K562 (cell line): ENCODE data around the gene NFKBIB. TPM values are rescaled to one million over a fixed set of nuclear protein-coding genes. Genes with fewer than 3 reads are reported as not detected.

Experiments
- ATAC-seq: fragments of 200-7000 bp; cut with Tn5 transposase; 3 replicates; pipeline ENCODE4 v1.9.1; 2020; ENCODE audit warnings: moderate library complexity
- BruUV-seq: library from RNA; stranded (reverse); fragments of 400-500 nt; replicated peaks from 2 replicates; lab custom pipeline; 2021; lab: Mats Ljungman, UMichigan
- CTCF ChIA-PET: fragments of 300-600 bp; formaldehyde crosslinking; extraction: SDS; loops from one replicate; lab custom pipeline; 2021; ENCODE audit warnings: low intra/inter-chr PET ratio; lab: Yijun Ruan, JAX
- POLR2A ChIA-PET: fragments of 300-600, 350-650 bp; sonication (Branson Sonifier 250); formaldehyde crosslinking; extraction: SDS; loops from one replicate; lab custom pipeline; 2021; ENCODE audit warnings: antibody characterized with exemption, inconsistent platforms; lab: Yijun Ruan, JAX
- DNase-seq, 4 experiments: peaks; one replicate each; pipeline versions ENCODE4 v3.0.0 to v3.0.0-alpha.2; 2011 to 2018; ENCODE audit warnings: low spot score in 3 of 4, mixed read lengths in 3 of 4; ENCODE audit errors: extremely low read depth in 1 of 4
- FAIRE-seq: peaks from 2 replicates; lab custom pipeline; 2011; peaks lifted over from hg19 to GRCh38; lab: Jason Lieb, UNC
- H2AFZ ChIP-seq: 2 replicates; pipeline ENCODE4 v1.6.0; 2011; ENCODE audit warnings: low read depth, low read length, control low read depth, inconsistent platforms
- H3K27ac ChIP-seq: fragments of 200-600 bp; 3 replicates; pipeline ENCODE4 v1.8.0; 2011; ENCODE audit warnings: low read depth, mild to moderate bottlenecking, control low read depth, inconsistent platforms, low read length, moderate library complexity, mixed read lengths; ENCODE audit errors: extremely low read depth
- H3K27me3 ChIP-seq, 2 experiments: fragments of 300-600 bp in 1 of 2; 2 replicates in 1 of 2; 3 replicates in 1 of 2; pipeline versions ENCODE4 v1.6.0 to v1.8.0; 2011; ENCODE audit warnings: inconsistent platforms in 2 of 2, low read length in 2 of 2, mild to moderate bottlenecking in 1 of 2, mixed read lengths in 1 of 2, moderate library complexity in 1 of 2; ENCODE audit not compliant: control insufficient read depth in 2 of 2, insufficient read depth in 2 of 2
- H3K36me3 ChIP-seq: fragments of 300-600 bp; 3 replicates; pipeline ENCODE4 v1.8.0; 2011; ENCODE audit warnings: mild to moderate bottlenecking, low read length, inconsistent platforms; ENCODE audit not compliant: control insufficient read depth, insufficient read depth
- H3K4me1 ChIP-seq, 2 experiments: fragments of 200-600 bp in 1 of 2; replicated peaks in 1 of 2; 2 replicates in 1 of 2; 3 replicates in 1 of 2; pipeline versions ENCODE4 v1.5.1 to v1.8.0; 2011; ENCODE audit warnings: inconsistent platforms in 2 of 2, low read length in 2 of 2, mild to moderate bottlenecking in 1 of 2, mixed read lengths in 1 of 2, moderate library complexity in 1 of 2; ENCODE audit not compliant: control insufficient read depth in 2 of 2, insufficient read depth in 2 of 2
- H3K4me2 ChIP-seq: 2 replicates; pipeline ENCODE4 v1.6.1; 2011; ENCODE audit warnings: low read length, control low read depth, inconsistent platforms, mixed read lengths; ENCODE audit not compliant: insufficient read depth
- H3K4me3 ChIP-seq: fragments of 200-600 bp; sonication (generic), shearing (Covaris generic); 2 replicates; pipeline ENCODE4 v1.5.1; 2016; ENCODE audit warnings: control low read depth, inconsistent platforms
- H3K79me2 ChIP-seq: fragments of 200-600 bp; 3 replicates; pipeline ENCODE4 v1.8.0; 2011; ENCODE audit warnings: low read length, inconsistent platforms; ENCODE audit not compliant: control insufficient read depth, insufficient read depth
- H3K9ac ChIP-seq, 2 experiments: 2 replicates each; pipeline versions ENCODE4 v1.6.0 to v1.6.1; 2011; ENCODE audit warnings: low read depth in 2 of 2, low read length in 2 of 2, control low read depth in 1 of 2, inconsistent platforms in 1 of 2, mild to moderate bottlenecking in 1 of 2, mixed read lengths in 1 of 2; ENCODE audit not compliant: insufficient read depth in 1 of 2
- H3K9me1 ChIP-seq: one replicate; pipeline ENCODE4 v1.6.0; 2011; ENCODE audit warnings: inconsistent platforms, mild to moderate bottlenecking, low read length, moderate library complexity; ENCODE audit not compliant: control insufficient read depth, insufficient read depth
- H3K9me3 ChIP-seq: replicated peaks from 2 replicates; pipeline ENCODE4 v1.5.1; 2011; ENCODE audit warnings: low read depth, low read length, inconsistent platforms; ENCODE audit not compliant: control insufficient read depth, insufficient read depth
- H4K20me1 ChIP-seq: replicated peaks from 2 replicates; pipeline ENCODE4 v1.6.1; 2011; ENCODE audit warnings: low read length, inconsistent platforms, mixed read lengths; ENCODE audit not compliant: control insufficient read depth, insufficient read depth
- CREM ChIP-seq: IDR thresholded peaks from 2 replicates; pipeline ENCODE4 v1.6.1; 2014; ENCODE audit warnings: antibody characterized with exemption, low read depth
- E2F6 ChIP-seq, 2 experiments: IDR thresholded peaks; 2 replicates each; pipeline ENCODE4 v1.6.1; 2011; ENCODE audit warnings: borderline replicate concordance in 1 of 2, control low read depth in 1 of 2, low read depth in 1 of 2, low read length in 1 of 2, mild to moderate bottlenecking in 1 of 2, mixed read lengths in 1 of 2, moderate library complexity in 1 of 2; ENCODE audit not compliant: insufficient read depth in 1 of 2, insufficient read length in 1 of 2, poor library complexity in 1 of 2, severe bottlenecking in 1 of 2; ENCODE audit errors: extremely low read depth in 1 of 2
- ELF4 ChIP-seq: fragments of 450-650 bp; formaldehyde crosslinking; IDR thresholded peaks from 2 replicates; pipeline ENCODE4 v1.4.0; 2022; ENCODE audit warnings: missing genetic modification characterization
- HDAC1 ChIP-seq, 2 experiments: fragments of 450-650 bp; IDR thresholded peaks; 2 replicates each; pipeline ENCODE4 v1.6.1; 2016 to 2017; ENCODE audit warnings: inconsistent platforms in 1 of 2, mild to moderate bottlenecking in 1 of 2, moderate library complexity in 1 of 2
- KAT8 ChIP-seq: fragments of 450-650 bp; IDR thresholded peaks from 2 replicates; pipeline ENCODE4 v1.6.1; 2016; ENCODE audit warnings: low read depth, mild to moderate bottlenecking
- MNT ChIP-seq, 2 experiments: fragments of 450-650 bp; conservative IDR thresholded peaks; 2 replicates each; pipeline ENCODE4 v1.6.1; 2017; ENCODE audit warnings: mild to moderate bottlenecking in 2 of 2, moderate library complexity in 2 of 2
- NBN ChIP-seq: fragments of 450-650 bp; IDR thresholded peaks from 2 replicates; pipeline ENCODE4 v1.6.1; 2016; ENCODE audit warnings: low read depth, mild to moderate bottlenecking
- NKRF ChIP-seq: fragments of 450-650 bp; IDR thresholded peaks from 2 replicates; pipeline ENCODE4 v1.6.1; 2016; ENCODE audit warnings: borderline replicate concordance
- NR2C1 ChIP-seq, 2 experiments: fragments of 450-650 bp; IDR thresholded peaks; 2 replicates each; pipeline ENCODE4 v1.6.1; 2017; ENCODE audit warnings: mild to moderate bottlenecking in 2 of 2, antibody characterized with exemption in 1 of 2, inconsistent platforms in 1 of 2, missing compliant biosample characterization in 1 of 2, missing genetic modification characterization in 1 of 2
- POLR2B ChIP-seq: fragments of 450-650 bp; IDR thresholded peaks from 2 replicates; pipeline ENCODE4 v1.6.1; 2018; ENCODE audit warnings: low read depth; ENCODE audit not compliant: partially characterized antibody
- RAD21 ChIP-seq, 2 experiments: fragments of 250-450 bp in 1 of 2; fragments of 450-650 bp in 1 of 2; sonication (Bioruptor Pico) in 1 of 2; formaldehyde crosslinking in 1 of 2; IDR thresholded peaks in 1 of 2; conservative IDR thresholded peaks in 1 of 2; 2 replicates each; pipeline versions ENCODE4 v1.4.0 to v1.8.0; 2020 to 2022; ENCODE audit warnings: mild to moderate bottlenecking in 2 of 2, moderate library complexity in 1 of 2
- SUPT5H ChIP-seq: fragments of 450-650 bp; IDR thresholded peaks from 2 replicates; pipeline ENCODE4 v1.6.1; 2016
- WGBS: fragments of 100-300 bp; shearing (Covaris generic); methylation state at CpG from one replicate; pipeline ENCODE4 v1.1.6; 2016; ENCODE audit warnings: low coverage, mixed read lengths; ENCODE audit not compliant: insufficient coverage; ENCODE audit errors: missing lambda C conversion rate; 5-methylcytosine and 5-hydroxymethylcytosine counted together
- in situ Hi-C: fragments of 300-500 bp; cut with MboI; formaldehyde crosslinking; loops from 4 replicates; pipeline ENCODE4 v1.15.0; 2018; ENCODE audit warnings: inconsistent platforms, mixed read lengths
- intact Hi-C: fragments of 100-400 bp; cut with micrococcal nuclease; formaldehyde crosslinking; loops from 2 replicates; pipeline ENCODE4 v1.14.2; 2022
- polyA plus RNA-seq, 8 experiments: library from polyadenylated mRNA; depleted of rRNA in 4 of 8; stranded (reverse) in 5 of 8; unstranded in 3 of 8; fragments of >200 nt; fragmentation: Nextera tagmentation in 2 of 8; fragmentation: Illumina TruSeq in 1 of 8; extraction: Ambion mirVana in 2 of 8; extraction: Trizol in 1 of 8; gene quantifications; 2 replicates each; pipeline versions ENCODE4 v1.2.1 to v1.2.3, GENCODE V29; 2011 to 2014; ENCODE audit warnings: inconsistent platforms in 1 of 8, missing spikeins in 1 of 8
- total RNA-seq, 7 experiments: library from RNA; depleted of rRNA in 6 of 7; stranded (reverse); fragments of >200 nt in 6 of 7; fragmentation: Illumina TruSeq in 2 of 7; extraction: Trizol in 2 of 7; gene quantifications; 2 replicates each; pipeline versions ENCODE4 v1.2.1 to v1.2.3, GENCODE V29; 2011 to 2021; ENCODE audit warnings: low replicate concordance in 1 of 7

The NFKBIB gene
- total and polyA plus RNA-seq, 9 of the 15 experiments (the other 6 are each of a cell fraction or from before 2014, with no cell fraction given) = 1.5 to 44.9 (median 10.4) TPM

- H2AFZ ChIP-seq = peak overlapping the region; percentile 87
- TF ChIP-seq MNT (conservative IDR thresholded peaks at IDR 0.05) (peak in 1 of 2 experiments; percentile 39; a peak in 2 of 4 replicates), RAD21 (CRISPR knock-in tag; conservative IDR thresholded peaks at IDR 0.05 in 1 of 2, IDR thresholded peaks at IDR 0.05 in 1 of 2) (0 out of 4 replicates have a peak, but pooled peaks of 1 of the 2 experiments have one; percentile 9), HDAC1 (IDR thresholded peaks at IDR 0.05) (peak in 1 of 2 experiments; percentile 82; a peak in 1 of 4 replicates), NBN (0 out of 2 replicates have a peak, but pooled peaks have one; percentile 33), NR2C1 (IDR thresholded peaks at IDR 0.05) (no peak), NR2C1 (tag; IDR thresholded peaks at IDR 0.05) (peak; percentile 46), SUPT5H (0 out of 2 replicates have a peak, but pooled peaks have one; percentile 14), POLR2B (peak; percentile 45), E2F6 (IDR thresholded peaks at IDR 0.05; ENCODE audit: borderline replicate concordance in 1 of 2, extremely low read depth in 1 of 2, insufficient read depth in 1 of 2, insufficient read length in 1 of 2, low read depth in 1 of 2, low read length in 1 of 2, poor library complexity in 1 of 2, severe bottlenecking in 1 of 2) (peak in 1 of 2 experiments; percentile 24), NKRF (peak; percentile 36; the same call in 1 of the 2 replicates), ELF4 (CRISPR knock-in tag) (no peak), CREM (peak; percentile 52; the same call in 1 of the 2 replicates), KAT8 (no peak)
Observed at GRCh38 chr19:38900202-38900629, 447 bp downstream of the NFKBIB start.

More at GRCh38 chr19:38900202-38900629, 447 bp downstream of the NFKBIB start:
- Histone ChIP-seq H3K9ac (peak overlapping the region; percentile 85 to 93), H3K9me1 (no peaks in the 10 kb centered on the region), H3K27me3 (no peaks in the 10 kb centered on the region), H3K4me1 (peaks cover 11 to 23% of the 10 kb centered on the region in 2 experiments), H3K9me3 (no peaks in the 10 kb centered on the region), H3K4me3 (peak overlapping the region; percentile 85), H4K20me1 (no peaks in the 10 kb centered on the region), H3K27ac (peak overlapping the region; percentile 82), H3K4me2 (peak overlapping the region; percentile 92), H3K79me2 (peaks cover 30% of the 10 kb centered on the region), H3K36me3 (peaks cover 12% of the 10 kb centered on the region; the same call in 1 of the 3 replicates)
- intact Hi-C loops (no loop called here), in situ Hi-C loops (no loop called here)
- CTCF ChIA-PET = interaction anchor here (0.6 kb wide), 1 partner anchor 170 kb away, joined by 3 read pairs; no protein-coding TSS in a partner anchor
- ATAC-seq (no peak), DNase-seq (no peak), FAIRE-seq (no peak)
- POLR2A ChIA-PET = interaction anchor here (0.6 to 1.5 kb wide), 12 partner anchors 8 to 356 kb away, joined by 3 to 8 read pairs (median 4); no protein-coding TSS in a partner anchor
- TSS peak; percentile 79 for BruUV-seq
- WGBS = under 1% methylated on average over 8 of the region's 8 CpGs
